HuH-7 (cell line): Measurements from ENCODE around the gene TFB2M.
"Not testable (repeated sequence)": the region's sequence is repeated elsewhere in the genome, so short reads cannot be mapped to it uniquely, and the experiment has no call there.

ENCODE experiments used
- DNase-seq: peaks from one replicate; pipeline ENCODE4 v3.0.0; 2011; ENCODE audit warnings: low spot score

TFB2M gene, protein sequence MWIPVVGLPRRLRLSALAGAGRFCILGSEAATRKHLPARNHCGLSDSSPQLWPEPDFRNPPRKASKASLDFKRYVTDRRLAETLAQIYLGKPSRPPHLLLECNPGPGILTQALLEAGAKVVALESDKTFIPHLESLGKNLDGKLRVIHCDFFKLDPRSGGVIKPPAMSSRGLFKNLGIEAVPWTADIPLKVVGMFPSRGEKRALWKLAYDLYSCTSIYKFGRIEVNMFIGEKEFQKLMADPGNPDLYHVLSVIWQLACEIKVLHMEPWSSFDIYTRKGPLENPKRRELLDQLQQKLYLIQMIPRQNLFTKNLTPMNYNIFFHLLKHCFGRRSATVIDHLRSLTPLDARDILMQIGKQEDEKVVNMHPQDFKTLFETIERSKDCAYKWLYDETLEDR

GRCh38 chr1:246566128-246566812 is at the start of gene TFB2M, which contains the start of gene CNST:
Gene TFB2M (minus strand): TSS chr1:246566261. CDS start chr1:246566138, 123 bp downstream.
Gene CNST (plus strand): TSS chr1:246566456. CDS start chr1:246591563, 25,107 bp downstream.
- DNase-seq: peak; percentile 88

DNA sequence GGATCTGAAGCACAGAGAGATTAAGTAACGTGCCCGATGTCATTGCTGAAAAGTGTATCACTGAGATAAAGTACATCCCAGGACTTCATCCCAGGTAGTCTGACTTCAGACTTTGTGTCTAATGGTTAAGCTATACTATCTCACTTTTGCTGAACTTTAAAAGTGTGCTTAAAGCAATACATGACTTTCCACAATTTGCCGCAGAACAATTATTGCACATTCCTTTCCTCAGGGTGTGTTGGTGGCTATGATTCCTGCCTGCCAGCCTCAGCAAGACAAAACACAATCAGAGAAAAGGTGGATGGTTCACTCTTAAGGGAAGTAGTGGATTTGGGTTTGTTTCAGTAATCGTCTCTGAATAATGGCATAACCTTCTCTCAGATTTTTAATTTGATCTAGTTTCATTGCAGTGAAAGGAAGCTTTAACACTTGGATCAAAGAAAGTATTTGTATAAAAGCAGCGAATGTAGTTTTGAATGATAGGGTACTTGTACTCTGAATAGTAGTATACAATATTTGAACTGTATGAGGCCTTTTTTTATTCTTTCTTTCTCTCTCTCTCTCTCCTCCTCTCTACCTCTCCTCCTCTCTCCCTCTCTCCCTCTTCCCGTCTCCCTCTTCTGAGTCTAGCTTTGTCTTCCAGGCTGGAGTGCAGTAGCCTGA is 47.2 kb upstream of the TFB2M start:
- no peak for DNase-seq

GRCh38 chr1:246609632-246610031 is 43.6 kb upstream of the TFB2M start:
- no peak for DNase-seq

- DNase-seq: peak; percentile 58
Observed at GRCh38 chr1:246608616-246609376, 42.7 kb upstream of the TFB2M start.

DNA sequence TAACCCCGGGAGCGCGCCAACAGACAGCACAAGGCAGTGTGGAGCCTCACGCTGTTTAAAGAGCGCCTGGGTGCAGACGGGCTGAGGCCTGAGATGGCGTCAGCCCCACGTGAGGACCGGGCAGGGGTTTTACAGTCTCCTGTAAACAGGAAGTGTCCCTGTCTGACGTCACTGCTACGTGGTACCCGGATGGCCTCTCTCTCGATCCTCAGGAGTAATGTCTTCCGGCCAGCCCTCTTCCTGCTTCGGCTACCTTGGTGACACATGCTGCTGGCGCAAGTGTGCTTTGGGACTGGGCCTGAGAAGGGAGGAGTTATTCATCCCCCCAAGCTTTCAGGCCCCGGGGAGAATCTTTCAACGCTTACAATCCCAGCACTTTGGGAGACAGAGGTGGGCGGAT is 41.4 kb upstream of the TFB2M start:
- no peak for DNase-seq

DNA sequence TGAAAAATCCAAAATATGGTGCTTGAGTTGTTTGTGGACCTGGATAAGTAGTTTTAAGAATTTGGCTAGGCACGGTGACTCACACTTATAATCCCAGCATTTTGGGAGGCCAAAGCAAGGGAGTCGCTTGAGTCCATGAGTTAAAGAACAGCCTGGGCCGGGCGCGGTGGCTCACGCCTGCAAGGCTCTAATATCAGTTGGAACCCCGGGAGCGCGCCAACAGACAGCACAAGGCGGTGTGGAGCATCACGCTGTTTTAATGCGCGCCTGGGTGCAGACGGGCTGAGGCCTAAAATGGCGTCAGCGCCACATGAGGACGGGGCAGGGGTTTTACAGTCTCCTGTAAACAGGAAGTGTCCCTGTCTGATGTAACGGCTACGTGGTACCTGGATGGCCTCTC is 39.2 kb upstream of the TFB2M start:
- not testable (repeated sequence) for DNase-seq

DNA sequence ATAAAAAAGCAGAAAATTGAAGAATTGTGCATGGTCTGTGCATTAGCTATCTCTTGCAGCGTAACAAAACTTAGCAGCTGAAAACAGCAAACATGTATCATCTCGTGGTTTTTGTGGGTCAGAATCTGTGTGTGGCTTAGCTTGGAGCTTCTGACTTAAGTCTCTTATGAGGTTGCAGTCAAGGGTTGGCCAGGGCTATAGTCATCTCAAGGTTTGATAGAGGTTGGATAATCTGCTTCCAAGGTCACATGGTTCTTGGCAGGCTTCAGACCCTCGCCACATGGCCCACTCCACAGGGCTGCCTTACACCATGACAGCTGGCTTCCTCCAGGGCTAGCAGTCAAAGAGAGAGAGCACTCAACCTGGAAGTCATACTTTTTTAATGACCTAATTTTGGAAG is 36.1 kb upstream of the TFB2M start:
- DNase-seq: no peak

GRCh38 chr1:246600579-246600978 is 34.5 kb upstream of the TFB2M start:
- DNase-seq: no peak

DNA sequence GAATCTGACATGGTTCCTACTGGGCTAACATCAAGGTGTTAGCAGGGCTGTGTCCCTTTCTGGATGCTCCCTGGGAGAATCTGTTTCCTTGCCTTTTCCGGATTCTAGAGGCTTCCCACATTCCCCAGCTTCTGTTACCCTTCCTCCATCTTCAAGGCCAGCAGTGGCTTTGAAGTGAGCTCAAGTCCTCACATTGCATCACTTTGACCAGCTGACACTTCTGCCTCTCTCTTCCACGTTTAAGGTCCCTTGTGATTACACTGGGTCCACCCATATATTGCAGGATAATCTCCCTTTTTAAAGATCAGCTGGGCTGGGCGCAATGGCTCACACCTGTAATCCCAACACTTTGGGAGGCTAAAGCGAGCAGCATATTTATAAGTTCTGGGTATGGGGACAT is 33.3 kb upstream of the TFB2M start:
- no peak for DNase-seq

- DNase-seq: no peak
Observed at GRCh38 chr1:246597971-246598370, 31.9 kb upstream of the TFB2M start.

GRCh38 chr1:246597340-246597739 is 31.3 kb upstream of the TFB2M start:
- no peak for DNase-seq

GRCh38 chr1:246595146-246595545 is 29.1 kb upstream of the TFB2M start:
- DNase-seq: no peak

- no peak for DNase-seq
Observed at GRCh38 chr1:246592695-246593094, 26.6 kb upstream of the TFB2M start.

DNA sequence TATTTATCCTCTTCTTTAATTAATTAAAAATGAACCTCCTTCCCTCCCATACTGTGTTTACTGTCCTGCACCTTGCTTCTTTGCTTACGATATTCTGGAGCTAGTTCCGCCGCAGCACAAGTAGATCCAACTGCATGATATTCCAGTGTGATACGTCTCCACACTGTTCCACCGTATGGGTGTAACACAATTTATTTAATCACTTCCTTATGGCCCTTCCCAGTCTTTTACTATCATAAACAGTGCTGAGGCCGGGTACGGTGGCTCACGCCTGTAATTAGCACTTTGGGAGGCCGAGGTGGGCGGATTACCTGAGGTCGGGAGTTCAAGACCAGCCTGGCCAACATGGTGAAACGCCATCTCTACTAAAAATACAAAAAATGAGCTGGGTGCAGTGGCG is 25.9 kb upstream of the TFB2M start:
- no peak for DNase-seq

DNA sequence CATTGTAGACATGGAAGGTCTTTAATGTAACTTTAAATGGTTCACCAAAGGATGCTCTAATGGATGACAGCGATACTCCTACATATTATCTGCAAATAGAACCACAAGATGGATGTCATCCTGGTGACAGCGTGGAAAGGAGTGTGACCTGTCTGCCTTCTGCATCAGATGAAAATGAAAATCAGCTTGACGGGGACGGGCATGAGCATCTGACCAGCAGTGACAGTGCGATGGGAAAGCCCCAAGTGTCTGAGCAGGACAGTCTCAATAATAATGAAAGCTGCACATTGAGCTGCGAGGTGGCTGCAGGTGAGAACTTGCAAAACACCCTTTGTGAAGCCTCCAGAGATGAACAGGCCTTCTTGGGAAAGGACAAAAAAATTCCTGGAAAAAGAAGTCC is 25.4 kb upstream of the TFB2M start:
- no peak for DNase-seq

GRCh38 chr1:246591047-246591446 is 25.0 kb upstream of the TFB2M start:
- DNase-seq: no peak

DNA sequence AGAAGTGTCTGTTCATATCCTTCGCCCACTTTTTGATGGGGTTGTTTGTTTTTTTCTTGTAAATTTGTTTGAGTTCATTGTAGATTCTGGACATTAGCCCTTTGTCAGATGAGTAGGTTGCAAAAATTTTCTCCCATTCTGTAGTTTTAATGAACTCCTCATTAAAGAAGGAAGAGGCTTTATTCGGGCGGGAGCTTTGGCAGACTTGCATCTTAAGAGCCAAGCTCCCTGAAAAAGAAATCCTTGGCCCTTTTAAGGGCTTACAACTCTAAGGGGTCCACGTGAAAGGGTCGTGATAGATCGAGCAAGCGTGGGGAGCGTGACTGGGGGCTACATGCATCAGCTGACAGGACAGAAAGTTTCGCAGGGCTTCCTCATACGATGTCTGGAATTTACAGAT is 23.9 kb upstream of the TFB2M start:
- DNase-seq: not testable (repeated sequence)

- no peak for DNase-seq
Observed at GRCh38 chr1:246588159-246588721, 22.2 kb upstream of the TFB2M start.

- no peak for DNase-seq
Observed at GRCh38 chr1:246587606-246588005, 21.5 kb upstream of the TFB2M start.

DNA sequence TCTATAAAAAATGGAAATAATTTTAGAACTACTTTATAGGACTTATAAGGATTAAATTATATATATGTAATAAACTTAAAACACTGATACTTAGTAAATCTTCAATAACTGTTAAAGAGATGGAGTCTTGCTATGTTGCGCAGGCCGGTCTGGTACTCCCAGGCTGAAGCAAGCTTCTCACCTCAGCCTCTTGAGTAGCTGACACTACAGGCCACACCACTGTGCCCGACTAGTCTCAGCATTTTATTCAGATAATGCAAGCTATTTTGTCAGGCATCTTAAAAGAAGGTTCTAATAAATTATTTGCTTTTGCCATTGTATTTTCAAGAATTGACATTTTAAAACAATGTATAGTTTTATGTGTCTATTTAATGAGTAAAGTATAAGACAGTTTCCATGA is 21.0 kb upstream of the TFB2M start:
- DNase-seq: no peak

- DNase-seq: peak; percentile 53
Observed at GRCh38 chr1:246583448-246584185, 17.6 kb upstream of the TFB2M start.
